OCI-LY1 (cell line): ENCODE data around the gene CERK.

Experiments
- H2AFZ ChIP-seq: fragments of 200-600 bp; sonication (generic), shearing (Covaris generic); 2 replicates; pipeline ENCODE4 v1.6.0; 2014; ENCODE audit warnings: antibody characterized with exemption, mild to moderate bottlenecking, low read length
- H3F3A ChIP-seq: fragments of 200-600 bp; sonication (generic), shearing (Covaris generic); 2 replicates; pipeline ENCODE4 v1.6.0; 2014; ENCODE audit warnings: mild to moderate bottlenecking, antibody characterized with exemption, low read length, moderate library complexity; ENCODE audit not compliant: insufficient read depth
- H3K27ac ChIP-seq: fragments of 200-600 bp; sonication (generic); 2 replicates; pipeline ENCODE4 v1.5.1; 2014; ENCODE audit warnings: low read length, mixed run types, mild to moderate bottlenecking, low read depth; ENCODE audit not compliant: poor library complexity, severe bottlenecking
- H3K27me3 ChIP-seq: fragments of 200-600 bp; sonication (generic); 2 replicates; pipeline ENCODE4 v1.6.0; 2014; ENCODE audit warnings: antibody characterized with exemption, mild to moderate bottlenecking, low read length, moderate library complexity; ENCODE audit not compliant: insufficient read depth
- H3K36me3 ChIP-seq: fragments of 200-600 bp; sonication (generic); 2 replicates; pipeline ENCODE4 v1.6.1; 2014; ENCODE audit warnings: mild to moderate bottlenecking, antibody characterized with exemption, low read length, moderate library complexity, mixed read lengths; ENCODE audit not compliant: insufficient read depth
- H3K4me1 ChIP-seq: fragments of 200-600 bp; sonication (generic); 2 replicates; pipeline ENCODE4 v1.5.1; 2014; ENCODE audit warnings: mild to moderate bottlenecking, low read length, moderate library complexity; ENCODE audit not compliant: insufficient read depth, severe bottlenecking
- H3K4me2 ChIP-seq: fragments of 200-600 bp; sonication (generic), shearing (Covaris generic); 2 replicates; pipeline ENCODE4 v1.6.1; 2014; ENCODE audit warnings: low read length
- H3K4me3 ChIP-seq: fragments of 200-600 bp; sonication (generic); 2 replicates; pipeline ENCODE4 v1.5.1; 2014; ENCODE audit warnings: low read length, low read depth, mild to moderate bottlenecking, mixed read lengths; ENCODE audit not compliant: poor library complexity, severe bottlenecking
- H3K79me2 ChIP-seq: fragments of 200-600 bp; shearing (Covaris generic); 2 replicates; pipeline ENCODE4 v1.6.1; 2016; ENCODE audit warnings: mixed run types, low read length, mixed read lengths; ENCODE audit not compliant: insufficient read depth
- H3K9ac ChIP-seq: fragments of 200-600 bp; sonication (generic), shearing (Covaris generic); 2 replicates; pipeline ENCODE4 v1.6.1; 2014; ENCODE audit warnings: mild to moderate bottlenecking, low read length, mixed read lengths
- H3K9me2 ChIP-seq: fragments of 200-600 bp; sonication (generic), shearing (Covaris generic); 2 replicates; pipeline ENCODE4 v1.6.1; 2014; ENCODE audit warnings: low read depth, mild to moderate bottlenecking, low read length, mixed read lengths
- H3K9me3 ChIP-seq: fragments of 200-600 bp; shearing (Covaris generic); 2 replicates; pipeline ENCODE4 v1.6.1; 2014; ENCODE audit warnings: low read length, mixed read lengths
- H4K20me1 ChIP-seq: fragments of 200-600 bp; sonication (generic), shearing (Covaris generic); 2 replicates; pipeline ENCODE4 v1.6.0; 2016; ENCODE audit warnings: mild to moderate bottlenecking, low read length; ENCODE audit not compliant: insufficient read depth
- CTCF ChIP-seq: fragments of 200-600 bp; sonication (generic), shearing (Covaris generic); IDR thresholded peaks from 2 replicates; pipeline ENCODE4 v1.5.1; 2017; ENCODE audit warnings: mild to moderate bottlenecking, antibody characterized with exemption, low read length, moderate library complexity, mixed read lengths
- EZH2 ChIP-seq: fragments of 200-600 bp; sonication (generic), shearing (Covaris generic); IDR thresholded peaks from 2 replicates; pipeline ENCODE4 v1.8.0; 2017; ENCODE audit warnings: borderline replicate concordance, mixed run types, mild to moderate bottlenecking, antibody characterized with exemption, low read length, moderate library complexity, mixed read lengths

Gene CERK

DNA sequence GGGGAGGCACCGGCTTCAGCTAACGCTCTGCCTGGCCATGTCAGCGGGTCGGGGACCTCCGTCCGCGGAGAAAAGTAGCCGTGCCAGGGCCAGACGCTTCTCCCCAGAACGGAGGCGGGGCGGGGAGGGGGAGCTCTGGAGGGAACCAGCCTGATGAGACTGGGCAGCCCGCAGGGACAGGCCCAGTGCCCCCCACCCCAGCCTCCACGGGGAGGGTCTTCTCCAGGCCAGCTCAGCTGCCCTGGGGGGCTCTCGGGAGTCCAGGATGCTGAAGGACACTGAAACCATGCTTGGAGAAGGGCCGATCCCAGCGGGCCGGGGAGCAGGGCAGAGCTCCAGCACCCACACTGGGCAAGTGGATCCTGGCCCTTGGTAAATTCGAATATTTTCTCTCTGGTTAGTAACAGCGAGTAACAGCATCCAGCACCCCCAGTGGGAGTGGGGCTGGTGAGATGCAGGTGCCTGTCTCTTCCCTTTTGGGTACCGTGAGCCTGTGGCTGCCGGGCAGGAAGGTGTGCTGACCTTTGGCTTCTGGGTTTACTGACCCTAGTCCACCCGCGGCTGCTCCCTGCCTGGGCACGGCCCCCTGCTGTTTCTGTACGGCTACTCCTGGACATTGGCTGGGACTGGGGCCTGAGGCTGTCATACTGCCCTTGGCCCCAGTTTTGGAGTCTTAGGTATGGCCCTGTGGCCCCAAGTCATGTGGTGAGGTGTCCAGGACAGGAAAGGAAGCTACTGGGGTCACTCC, 82.0 kb downstream of the CERK start:
- Histone ChIP-seq H3K27ac (no peak overlapping the region), H3K4me1 (peaks cover 8% of the 10 kb centered on the region), H3K4me3 (no peak overlapping the region), H3K9me3 (no peaks in the 10 kb centered on the region), H3K9me2 (no peaks in the 10 kb centered on the region), H3K27me3 (no peaks in the 10 kb centered on the region), H3K4me2 (no peak overlapping the region), H3K36me3 (no peaks in the 10 kb centered on the region), H2AFZ (no peak overlapping the region), H3K79me2 (no peaks in the 10 kb centered on the region), H3K9ac (no peak overlapping the region), H3F3A (no peaks in the 10 kb centered on the region), H4K20me1 (no peaks in the 10 kb centered on the region)
- TF ChIP-seq CTCF (no peak), EZH2 (no peak)

DNA sequence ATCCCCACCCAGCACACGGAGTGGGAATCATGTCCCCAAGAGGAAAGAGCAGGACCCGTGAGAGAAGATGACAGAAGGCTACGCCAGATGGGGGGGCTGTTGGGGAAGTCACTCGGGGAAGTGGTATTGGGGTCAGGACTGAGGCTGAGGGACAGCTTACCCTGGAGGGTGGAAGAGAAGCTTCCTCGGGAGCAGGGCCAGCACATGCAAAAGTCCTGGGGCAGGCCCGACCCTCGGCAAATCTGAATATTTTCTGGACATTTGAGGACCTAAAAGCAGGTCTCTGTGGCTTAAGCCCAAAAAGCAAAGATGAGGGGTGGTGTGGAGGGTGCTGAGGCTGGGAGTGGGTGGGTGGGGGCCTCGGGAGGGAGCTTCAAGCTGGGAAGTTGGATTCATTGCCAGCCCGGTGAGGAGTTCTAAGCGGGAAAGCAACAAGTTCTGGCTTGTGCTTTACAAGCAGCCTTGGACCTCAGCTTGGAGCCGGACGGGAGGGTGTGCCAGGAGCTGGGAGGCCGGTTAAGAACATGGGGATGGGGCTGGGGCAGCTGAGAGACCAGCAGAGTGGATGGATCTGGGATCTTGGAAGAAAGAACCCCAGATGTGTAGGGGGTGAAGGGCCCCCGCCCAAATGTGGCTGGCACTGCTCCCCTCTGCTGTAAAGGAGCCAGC, 83.0 kb downstream of the CERK start:
- H3K4me2 ChIP-seq, result no peak overlapping the region
- no peaks in the 10 kb centered on the region for H4K20me1 ChIP-seq
- no peaks in the 10 kb centered on the region for H3K79me2 ChIP-seq
- no peaks in the 10 kb centered on the region for H3K27me3 ChIP-seq
- no peak overlapping the region for H2AFZ ChIP-seq
- H3K4me1 ChIP-seq, result peaks cover 8% of the 10 kb centered on the region
- TF ChIP-seq CTCF, result no peak
- TF ChIP-seq EZH2, result no peak
- H3K9ac ChIP-seq, result no peak overlapping the region
- H3K9me3 ChIP-seq, result no peaks in the 10 kb centered on the region
- no peaks in the 10 kb centered on the region for H3K36me3 ChIP-seq
- no peaks in the 10 kb centered on the region for H3F3A ChIP-seq
- H3K9me2 ChIP-seq, result no peaks in the 10 kb centered on the region
- no peak overlapping the region for H3K4me3 ChIP-seq
- H3K27ac ChIP-seq, result no peak overlapping the region

DNA sequence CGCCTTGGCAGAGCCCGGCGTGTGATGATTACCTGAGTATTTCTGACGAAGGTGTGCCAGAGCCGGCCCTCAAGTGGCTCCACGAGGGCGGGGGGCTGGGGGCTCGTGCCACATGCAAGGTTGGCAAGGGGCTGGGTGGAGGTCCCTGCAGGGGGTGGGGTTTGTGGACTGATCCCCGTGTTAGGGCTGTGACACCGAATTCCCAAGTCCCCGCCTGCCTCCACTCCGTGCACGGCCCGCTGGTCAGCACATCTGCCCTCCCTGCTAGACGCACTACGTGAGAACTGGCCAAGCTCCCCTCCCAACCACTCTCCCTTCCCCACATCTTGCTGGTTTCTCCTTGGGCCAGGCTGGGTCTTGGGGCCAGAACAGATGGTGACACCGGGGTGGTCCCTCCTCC, 83.6 kb downstream of the CERK start:
- H3K4me3 ChIP-seq, result no peak overlapping the region
- H3K79me2 ChIP-seq, result no peaks in the 10 kb centered on the region
- no peak overlapping the region for H3K27ac ChIP-seq
- H3K9me3 ChIP-seq, result no peaks in the 10 kb centered on the region
- TF ChIP-seq CTCF (no peak), EZH2 (no peak)
- no peaks in the 10 kb centered on the region for H3K27me3 ChIP-seq
- no peak overlapping the region for H3K9ac ChIP-seq
- no peaks in the 10 kb centered on the region for H3K36me3 ChIP-seq
- H3F3A ChIP-seq, result no peaks in the 10 kb centered on the region
- no peak overlapping the region for H2AFZ ChIP-seq
- no peak overlapping the region for H3K4me2 ChIP-seq
- H3K4me1 ChIP-seq, result peaks cover 8% of the 10 kb centered on the region
- no peaks in the 10 kb centered on the region for H3K9me2 ChIP-seq
- H4K20me1 ChIP-seq, result no peaks in the 10 kb centered on the region
